Suppressor macrophage treated with lipopolysaccharide for 4 hours (primary cell): ENCODE measurements around the gene CHST12.
A peak's percentile ranks its signal among the peaks of the same experiment; 100 is the strongest.
"Not testable (repeated sequence)": the region's sequence is repeated elsewhere in the genome, so short reads cannot be mapped to it uniquely, and the experiment has no call there.

Experiments used
- DNase-seq: peaks from one replicate; pipeline ENCODE4 v3.0.0-alpha.2; 2020

The CHST12 gene

GRCh38 chr7:2405201-2405600 is 1.8 kb downstream of the CHST12 start:
- DNase-seq = no peak

GRCh38 chr7:2405601-2406345 is 2.4 kb downstream of the CHST12 start:
- peak; percentile 52 for DNase-seq

GRCh38 chr7:2409745-2410414 is 6.5 kb downstream of the CHST12 start:
- no peak for DNase-seq

- DNase-seq = no peak
These were observed 7.6 kb downstream of the CHST12 start for GRCh38 chr7:2411049-2411448.

- DNase-seq = no peak
These were observed 8.6 kb downstream of the CHST12 start for GRCh38 chr7:2411815-2412586.

GRCh38 chr7:2412587-2413201 is 9.3 kb downstream of the CHST12 start:
- DNase-seq = no peak

GRCh38 chr7:2416063-2416462 is 12.7 kb downstream of the CHST12 start:
- no peak for DNase-seq

- no peak for DNase-seq
These were observed 13.2 kb downstream of the CHST12 start for GRCh38 chr7:2416650-2417049.

GRCh38 chr7:2417178-2417577 is 13.8 kb downstream of the CHST12 start:
- DNase-seq = not testable (repeated sequence)

GRCh38 chr7:2417981-2418481 is 14.6 kb downstream of the CHST12 start:
- DNase-seq = no peak

- no peak for DNase-seq
These were observed 17.0 kb downstream of the CHST12 start for GRCh38 chr7:2420216-2420933.

- no peak for DNase-seq
These were observed 18.5 kb downstream of the CHST12 start for GRCh38 chr7:2421943-2422310.

GRCh38 chr7:2425749-2426148 is 22.3 kb downstream of the CHST12 start:
- no peak for DNase-seq

- no peak for DNase-seq
These were observed 28.0 kb downstream of the CHST12 start for GRCh38 chr7:2431260-2431867.

GRCh38 chr7:2432910-2433712 is 29.7 kb downstream of the CHST12 start:
- no peak for DNase-seq

- DNase-seq = no peak
These were observed 30.5 kb downstream of the CHST12 start for GRCh38 chr7:2433713-2434550.

GRCh38 chr7:2435146-2435545 is 31.7 kb downstream of the CHST12 start:
- no peak for DNase-seq

GRCh38 chr7:2436341-2437104 is 33.1 kb downstream of the CHST12 start:
- no peak for DNase-seq

- no peak for DNase-seq
These were observed 33.7 kb downstream of the CHST12 start for GRCh38 chr7:2437136-2437535.
